ENCODE data around the gene BNC2.

Gene BNC2

DNA sequence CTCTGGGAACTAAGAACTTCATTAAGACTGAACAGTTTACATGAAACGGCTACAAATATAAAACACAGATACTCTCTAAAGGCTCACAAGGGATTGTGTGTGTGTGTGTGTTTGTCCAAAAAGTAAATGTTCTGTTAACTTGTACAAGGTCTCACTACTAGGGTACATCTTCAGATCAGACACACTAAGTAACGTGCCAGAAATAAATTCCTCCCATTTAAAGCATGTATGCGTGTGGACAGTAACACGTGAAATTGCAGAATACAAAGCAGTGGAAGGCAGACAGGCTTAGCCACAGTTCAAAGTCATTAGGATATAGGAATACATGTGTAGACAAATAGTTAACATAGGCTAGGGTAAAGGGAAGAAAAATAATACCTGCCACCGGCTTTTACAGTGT, 1.8 kb downstream of the BNC2 start:
- DNase-seq, result no peak

GRCh38 chr9:16867576-16868311, 2.7 kb downstream of the BNC2 start:
- no peak for DNase-seq

GRCh38 chr9:16866587-16866986, 3.9 kb downstream of the BNC2 start:
- no peak for DNase-seq

DNA sequence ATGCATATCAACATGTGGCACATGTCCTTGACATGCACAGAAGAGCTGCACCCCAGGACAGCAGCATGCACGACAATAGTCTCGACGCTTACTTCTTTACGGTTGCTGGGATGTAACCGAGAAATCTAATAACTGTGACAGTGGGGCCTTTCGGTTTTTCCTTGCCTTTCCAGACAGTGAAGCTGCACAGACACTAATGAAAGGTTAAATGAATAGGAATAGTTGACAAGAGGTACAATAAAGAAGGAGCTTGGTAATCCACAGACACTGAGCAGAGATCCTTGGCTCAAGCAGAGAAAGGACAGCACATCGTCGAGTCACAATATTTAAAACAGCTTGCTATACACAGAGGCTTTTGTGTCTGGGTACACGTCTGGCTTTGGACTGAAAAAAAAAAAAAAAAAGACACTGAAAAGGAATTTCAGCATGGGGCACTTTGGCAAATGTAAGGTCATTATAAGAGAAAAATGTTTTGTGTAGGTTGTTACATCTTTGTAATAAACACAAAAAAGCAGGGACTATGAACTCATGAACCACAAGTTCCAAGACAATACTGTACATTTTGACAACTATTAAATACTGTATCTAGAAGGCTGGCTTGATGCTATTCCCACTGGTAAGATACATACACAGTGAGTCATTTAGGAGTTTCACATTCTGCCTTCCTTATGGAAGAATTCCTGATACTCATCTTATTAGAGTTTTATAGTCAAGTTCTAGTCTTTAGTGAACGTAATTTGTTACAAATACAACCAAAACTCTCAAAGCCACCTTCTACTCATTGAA, 5.6 kb downstream of the BNC2 start:
- DNase-seq, result no peak

DNA sequence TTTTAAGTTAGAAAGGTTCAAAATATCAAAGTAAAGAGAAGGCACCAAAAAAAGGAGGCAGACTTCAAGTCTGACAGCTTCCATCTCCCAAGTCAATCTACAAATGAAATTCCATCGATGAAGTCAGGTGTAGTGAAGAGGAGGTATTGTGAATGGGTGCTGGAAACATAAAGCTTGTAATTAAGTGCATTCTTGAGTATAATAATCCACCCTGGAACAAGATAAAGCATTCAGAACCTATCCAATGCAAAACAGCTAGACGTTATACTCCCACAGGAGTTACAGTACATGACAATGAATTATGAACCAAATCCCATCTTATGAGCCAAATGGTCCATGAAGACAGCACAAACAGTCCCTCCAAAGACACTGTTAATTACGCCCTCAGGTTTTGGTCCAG, 22.3 kb downstream of the BNC2 start:
- DNase-seq, result no peak

- DNase-seq, result no peak
Measured at GRCh38 chr9:16846986-16847385, 23.5 kb downstream of the BNC2 start.

DNA sequence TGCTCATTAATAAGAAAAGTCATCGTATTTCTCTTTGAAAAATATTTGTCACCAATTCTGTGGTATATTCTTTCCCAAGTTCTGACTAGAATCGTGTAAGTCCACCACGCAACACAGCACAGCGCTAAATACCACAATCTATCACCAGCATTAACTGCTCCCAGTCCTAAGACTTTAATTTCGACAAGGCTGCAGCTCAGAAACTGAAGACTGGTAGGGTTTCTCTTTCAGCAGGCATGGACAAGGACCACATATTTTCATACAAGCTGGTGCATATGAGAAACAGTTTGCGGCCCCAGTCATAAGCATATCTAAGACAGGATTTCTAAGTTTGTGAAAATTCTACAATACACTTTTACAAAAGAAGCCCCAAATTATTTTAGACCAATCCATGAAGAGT, 24.1 kb downstream of the BNC2 start:
- DNase-seq, result no peak

- DNase-seq, result no peak
Measured at GRCh38 chr9:16834817-16835216, 35.7 kb downstream of the BNC2 start.

DNA sequence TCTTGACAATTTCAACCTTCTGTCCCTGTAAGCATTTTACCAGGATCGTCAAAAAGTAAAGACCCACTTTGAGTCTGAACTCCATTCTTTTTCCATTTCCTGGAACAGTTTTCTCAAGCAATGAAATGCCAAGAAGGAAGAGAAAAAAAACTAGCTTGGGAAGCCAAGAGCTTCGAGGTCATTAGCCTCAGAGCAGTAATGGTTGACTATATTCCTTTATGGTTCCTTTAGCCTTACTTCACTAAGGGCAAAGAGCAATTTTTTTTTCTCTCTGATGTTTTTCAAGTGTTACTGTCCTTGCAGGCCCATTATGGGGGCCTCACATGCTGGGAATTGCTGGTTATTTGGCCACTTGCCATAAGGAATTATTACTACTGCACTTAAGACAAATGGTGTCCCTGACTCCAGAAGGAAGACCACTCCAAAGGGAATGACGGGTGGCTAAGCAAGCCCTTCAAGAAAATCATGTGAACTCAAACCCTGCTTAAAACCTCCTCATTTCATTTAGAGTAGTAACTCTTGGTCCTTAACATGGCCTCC, 37.1 kb downstream of the BNC2 start:
- DNase-seq, result no peak

DNA sequence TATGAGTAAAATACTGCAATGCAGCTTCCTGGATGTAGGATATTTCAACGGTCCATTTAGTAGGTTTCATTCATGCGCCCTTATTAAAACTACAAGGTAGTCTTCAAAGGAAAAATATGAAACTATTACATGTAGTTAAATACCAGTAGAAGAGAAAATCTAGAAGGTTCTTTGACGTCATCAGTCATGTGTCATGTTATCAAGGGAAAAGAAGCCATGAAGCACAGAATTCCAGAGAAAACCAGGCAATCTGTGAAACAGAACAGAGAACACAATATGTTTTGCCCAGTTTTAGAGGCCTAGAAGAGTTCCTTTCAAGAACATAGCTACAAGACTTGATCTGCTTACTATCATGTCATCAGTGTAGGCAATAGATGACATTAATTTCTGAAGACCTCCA, 38.4 kb downstream of the BNC2 start:
- no peak for DNase-seq

DNA sequence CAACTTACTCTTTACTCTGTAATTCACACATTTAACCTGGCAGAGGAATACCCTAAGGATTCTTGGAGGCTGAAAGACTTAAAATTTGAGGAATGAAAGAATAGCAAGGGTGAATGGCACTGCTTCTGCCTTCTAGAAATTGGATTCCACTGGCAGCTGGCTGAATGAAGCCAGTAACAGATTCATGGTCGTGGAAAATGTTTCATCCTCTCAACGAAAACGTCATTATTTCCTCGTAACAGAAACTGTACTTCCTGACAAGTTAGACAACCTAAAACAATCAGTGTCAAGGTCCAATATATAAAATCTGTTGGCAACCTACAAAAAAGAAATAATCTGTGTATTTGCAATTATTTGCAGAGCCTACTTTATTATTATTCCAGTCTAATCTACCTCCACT, 39.7 kb downstream of the BNC2 start:
- DNase-seq, result no peak

DNA sequence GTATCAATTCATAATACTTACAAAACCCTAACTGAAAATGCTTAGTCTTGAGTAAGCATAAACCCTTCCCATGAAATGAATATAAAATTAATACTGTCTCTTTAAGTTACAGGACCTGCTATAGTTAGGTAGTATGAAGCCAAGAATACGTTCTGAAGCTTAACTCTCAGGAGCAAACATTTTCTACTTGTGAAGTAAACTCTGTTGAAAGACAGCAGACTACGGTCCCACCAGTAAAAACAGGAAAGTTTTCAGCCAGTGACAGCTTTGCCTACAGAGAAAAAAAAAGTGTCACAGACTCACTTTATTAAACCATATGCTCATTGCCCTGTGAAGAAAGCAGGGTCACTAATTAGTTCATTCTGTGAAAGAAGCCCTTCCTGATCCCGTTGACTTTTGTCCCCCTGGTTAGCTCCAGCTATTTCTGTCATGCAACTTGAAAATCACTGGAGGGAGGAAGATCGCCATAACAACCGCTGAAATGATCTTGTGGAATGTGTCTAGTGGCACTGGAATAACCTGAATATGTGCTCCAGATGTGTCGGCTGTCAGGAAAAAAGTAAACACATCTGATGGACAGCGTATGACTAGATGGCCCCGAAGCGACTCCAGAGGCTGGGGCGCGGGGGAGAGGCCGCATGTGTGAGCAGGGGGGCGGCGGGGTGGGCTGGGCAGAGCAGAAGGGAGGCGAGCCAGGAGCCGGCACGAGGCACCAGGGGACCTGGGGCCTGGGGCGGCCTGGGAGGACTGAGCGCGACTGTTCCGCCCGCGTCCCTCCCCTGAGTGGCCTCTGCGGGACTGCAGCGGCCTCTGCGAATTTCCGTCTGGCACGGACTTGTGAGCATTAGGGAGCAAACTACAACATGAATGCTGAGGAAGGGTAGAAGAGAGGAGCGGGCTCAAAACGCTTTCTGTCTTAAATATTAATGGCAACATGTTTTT, 41.9 kb downstream of the BNC2 start:
- no peak for DNase-seq

DNA sequence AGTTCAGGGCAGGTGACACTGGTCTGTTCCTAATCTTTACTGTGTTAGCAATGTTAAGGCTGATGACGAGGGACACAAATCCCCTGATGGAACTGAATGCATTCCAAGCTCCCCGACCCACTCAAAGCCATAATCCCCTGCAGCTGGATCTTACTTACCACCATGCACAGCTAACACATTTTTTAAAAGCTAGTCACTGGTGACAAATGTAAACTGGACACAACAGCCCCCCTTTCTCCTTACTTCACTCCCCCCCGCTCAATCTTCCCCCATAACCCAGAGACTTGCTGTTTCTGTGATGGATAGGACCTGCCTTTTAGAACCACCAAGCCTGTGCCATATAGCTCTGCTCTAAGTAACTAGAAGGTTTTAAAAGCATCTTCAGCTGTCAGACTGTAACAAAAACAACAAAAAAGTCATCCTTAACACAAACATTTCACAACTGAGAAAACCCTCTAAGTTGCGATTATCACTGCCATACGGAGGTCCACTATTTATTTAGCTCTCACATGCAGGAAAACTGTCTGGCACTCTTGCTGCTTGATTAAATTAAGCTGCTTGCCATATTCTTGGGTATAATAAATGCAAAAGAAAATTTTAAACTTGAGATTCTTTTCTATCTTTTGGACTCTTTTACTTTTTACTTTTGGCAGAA, 44.4 kb downstream of the BNC2 start:
- DNase-seq, result no peak

DNA sequence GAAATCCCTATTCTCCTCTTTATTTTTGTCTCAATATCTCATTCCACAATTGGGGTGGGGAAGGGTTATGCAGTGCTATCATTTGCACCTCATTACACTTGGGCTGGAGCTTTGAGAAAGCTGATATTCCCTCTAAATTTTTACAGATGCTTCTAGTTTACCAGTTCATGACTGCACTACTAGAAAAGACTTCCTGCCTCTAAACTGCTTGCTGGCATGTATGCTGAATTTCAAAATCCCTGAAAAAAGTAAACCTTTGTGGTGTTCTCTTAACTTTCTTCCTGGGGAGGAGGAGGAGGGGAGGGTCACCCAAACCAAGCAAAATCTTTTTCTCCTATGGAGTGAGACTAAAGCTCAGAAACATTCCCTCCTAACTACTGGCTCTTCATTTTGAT, 45.1 kb downstream of the BNC2 start:
- DNase-seq, result no peak

DNA sequence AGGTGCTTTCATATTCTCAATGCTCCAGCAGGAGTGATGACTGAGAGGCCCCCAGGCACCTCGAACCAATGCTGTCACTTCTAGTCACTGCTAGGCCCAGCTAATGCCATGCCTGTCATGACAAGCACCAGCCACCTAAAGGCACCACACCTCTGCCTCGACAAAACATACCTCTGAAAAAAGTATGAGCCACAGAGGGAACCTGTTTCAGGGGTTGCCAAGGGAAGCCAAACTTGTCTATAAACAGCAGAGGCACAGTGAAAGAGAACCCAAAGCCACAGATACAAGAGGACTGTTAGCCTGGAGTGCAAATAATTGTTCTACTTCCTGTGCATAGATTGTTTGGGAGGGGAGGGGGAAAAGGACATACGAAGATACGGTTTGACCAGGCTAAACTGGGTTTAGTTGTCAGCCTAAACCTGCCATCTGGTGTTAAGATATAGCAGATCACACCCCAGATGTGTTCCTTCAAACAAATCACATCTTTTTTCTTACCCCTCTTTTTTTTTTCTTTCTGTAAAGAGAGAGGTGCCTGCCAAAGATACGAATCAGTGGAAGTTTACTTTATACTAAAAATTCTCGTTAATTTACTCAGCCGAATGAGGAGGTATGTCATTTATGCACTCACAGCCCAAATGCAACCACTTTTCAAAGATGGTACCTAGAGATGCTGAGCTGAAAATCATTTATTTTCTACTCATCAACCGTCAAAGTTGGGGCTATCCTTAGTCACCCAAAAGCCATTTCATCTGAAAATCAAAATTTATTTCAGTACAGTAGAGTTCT, 45.7 kb downstream of the BNC2 start:
- DNase-seq, result no peak

- no peak for DNase-seq
Measured at GRCh38 chr9:16823906-16824305, 46.6 kb downstream of the BNC2 start.

GRCh38 chr9:16821344-16821743, 49.1 kb downstream of the BNC2 start:
- DNase-seq, result no peak

DNA sequence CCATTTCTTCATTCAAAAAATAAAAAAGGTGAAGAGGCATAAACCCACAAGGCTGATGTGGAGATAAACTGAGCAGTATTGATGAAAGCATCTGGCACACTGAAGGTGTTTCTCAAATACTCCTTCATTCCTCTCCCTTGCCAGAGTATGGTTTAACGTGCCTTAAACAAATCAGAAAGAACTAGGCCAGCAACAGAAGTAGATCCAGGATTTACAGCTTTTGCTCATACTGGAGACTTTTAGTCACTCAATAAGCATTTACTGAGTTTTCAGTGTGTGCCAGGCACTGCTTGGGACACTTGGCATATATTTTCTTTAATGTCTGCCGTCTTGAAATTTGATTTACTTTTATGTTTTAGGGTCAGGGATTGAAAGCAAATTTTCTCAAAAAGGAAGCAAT, 53.0 kb downstream of the BNC2 start:
- no peak for DNase-seq

DNA sequence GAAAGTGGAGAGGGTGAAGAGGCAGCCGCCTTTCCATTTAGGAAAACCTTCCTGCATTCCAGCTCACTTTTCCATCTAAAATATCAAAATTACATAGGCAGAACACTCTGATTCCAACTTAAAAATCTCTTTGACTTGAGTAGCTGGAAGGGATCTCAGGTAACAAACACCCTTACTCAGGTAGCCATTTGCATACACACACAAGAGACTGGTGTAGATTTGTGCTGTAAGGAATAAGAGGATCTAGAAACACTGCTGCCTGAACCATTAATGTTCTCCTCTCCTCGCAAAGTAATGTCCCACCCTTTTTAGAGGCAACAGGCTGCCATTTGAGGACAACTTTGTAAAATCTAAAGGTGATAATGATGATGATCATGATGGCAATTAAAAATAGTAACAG, 53.5 kb downstream of the BNC2 start:
- no peak for DNase-seq

- DNase-seq, result no peak
Measured at GRCh38 chr9:16816011-16816410, 54.5 kb downstream of the BNC2 start.

GRCh38 chr9:16815079-16815478, 55.4 kb downstream of the BNC2 start:
- DNase-seq, result no peak

- DNase-seq, result no peak
Measured at GRCh38 chr9:16813838-16814237, 56.6 kb downstream of the BNC2 start.

All from cortex of kidney (tissue), 1 donor.